ENCODE measurements around the gene PPP2R3B. TPM values are rescaled to one million over a fixed set of nuclear protein-coding genes. Genes with fewer than 3 reads are reported as not detected.
"Not testable (repeated sequence)": the region's sequence is repeated elsewhere in the genome, so short reads cannot be mapped to it uniquely, and the experiment has no call there.

PPP2R3B gene
- total and polyA plus RNA-seq, 7 donors, result 2.1 to 16.1 (median 5.4) TPM

DNA sequence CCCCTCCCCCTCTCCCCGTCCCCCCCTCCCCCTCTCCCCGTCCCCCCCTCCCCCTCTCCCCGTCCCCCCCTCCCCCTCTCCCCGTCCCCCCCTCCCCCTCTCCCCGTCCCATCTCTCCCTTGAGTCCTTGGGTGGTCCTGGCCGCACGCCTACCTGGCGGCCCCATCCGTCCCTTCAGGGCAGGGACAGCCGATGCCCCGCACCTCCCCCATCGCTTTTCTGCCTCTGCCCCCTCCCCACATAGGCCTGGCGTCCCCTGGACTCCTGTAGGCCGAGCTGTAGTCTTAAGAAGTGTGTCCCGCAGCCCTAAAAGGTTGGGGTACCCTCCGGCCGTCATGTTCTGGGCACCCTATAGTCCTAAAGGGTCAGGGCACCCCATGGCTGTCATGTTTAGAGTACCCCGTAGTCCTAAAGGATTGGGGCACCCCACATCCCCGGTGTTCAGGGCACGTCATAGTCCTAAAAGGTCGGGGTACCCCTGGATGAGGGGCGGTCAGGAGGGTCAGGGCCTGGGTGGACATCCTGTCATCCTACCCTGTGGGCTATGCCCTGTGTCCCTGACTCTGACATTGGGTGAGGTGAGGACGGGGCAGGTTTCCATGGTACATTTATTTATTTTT is 57.3 kb downstream of the PPP2R3B start:
- peaks cover 10 to 59% (median 21%) of the 10 kb centered on the region in 3 donors for H3K27me3 ChIP-seq
- DNase-seq, result peak; percentile 61
- H3K4me1 ChIP-seq, result peaks cover 0 to 14% (median 11%) of the 10 kb centered on the region in 4 donors
- intact Hi-C loops (cut with DNase I), result no loop called here
- H3K4me3 ChIP-seq, result no peak overlapping the region
- 78 to 84% methylated on average over 18 of the region's 23 CpGs for WGBS, 2 donors
- H3K27ac ChIP-seq, result no peak overlapping the region
- peaks cover 0 to 6% (median 0%) of the 10 kb centered on the region in 4 donors for H3K36me3 ChIP-seq
- TF ChIP-seq POLR2A (IDR thresholded peaks at IDR 0.05), result no peak
- no peak for TF ChIP-seq CTCF (IDR thresholded peaks at IDR 0.05)
- TF ChIP-seq POLR2AphosphoS5 (IDR thresholded peaks at IDR 0.05), result no peak
- no peak for TF ChIP-seq EP300 (IDR thresholded peaks at IDR 0.05)
- no peaks in the 10 kb centered on the region for H3K9me3 ChIP-seq

DNA sequence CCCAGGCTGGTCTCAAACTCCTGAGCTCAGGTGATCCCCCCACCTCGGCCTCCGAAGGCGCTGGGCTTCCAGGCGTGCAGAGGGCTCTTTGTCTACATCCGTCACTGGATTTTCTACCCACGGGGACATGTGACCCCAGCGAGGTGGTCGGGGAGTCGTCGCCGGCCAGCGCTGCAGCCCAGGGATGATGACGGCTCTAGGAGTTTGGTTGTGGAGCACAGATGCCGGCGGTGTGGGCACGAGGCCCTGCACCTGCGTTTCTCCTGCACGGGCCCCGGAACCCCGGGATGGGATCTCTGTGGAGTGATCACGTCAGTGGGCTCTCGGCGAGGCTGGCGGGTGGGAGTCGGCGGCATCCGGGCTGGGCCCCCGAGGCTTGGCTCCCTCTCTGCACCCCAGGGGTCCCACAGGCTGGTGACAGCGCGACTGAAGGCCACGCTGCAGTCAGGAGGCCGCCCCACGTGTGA is 59.0 kb downstream of the PPP2R3B start:
- Histone ChIP-seq H3K27me3 (peaks cover 14 to 65% (median 26%) of the 10 kb centered on the region in 3 donors), H3K9me3 (no peaks in the 10 kb centered on the region), H3K4me3 (no peak overlapping the region), H3K4me1 (peaks cover 0 to 14% (median 13%) of the 10 kb centered on the region in 4 donors), H3K27ac (no peak overlapping the region), H3K36me3 (no peaks in the 10 kb centered on the region)
- WGBS, 2 donors, result 92% methylated on average over 33 of the region's 33 CpGs
- no peak for TF ChIP-seq POLR2A (IDR thresholded peaks at IDR 0.05)
- no peak for TF ChIP-seq CTCF (IDR thresholded peaks at IDR 0.05)
- no peak for TF ChIP-seq EP300 (IDR thresholded peaks at IDR 0.05)
- TF ChIP-seq POLR2AphosphoS5 (IDR thresholded peaks at IDR 0.05), result no peak
- intact Hi-C loops (cut with DNase I), result no loop called here
- peak; percentile 61 for DNase-seq

- 49 to 85% methylated on average over 14 of the region's 14 CpGs for WGBS, 2 donors
- H3K9me3 ChIP-seq; H3K27ac ChIP-seq; H3K36me3 ChIP-seq; H3K4me3 ChIP-seq; intact Hi-C loops (cut with DNase I): not testable (repeated sequence)
- peaks cover 0 to 16% (median 14%) of the 10 kb centered on the region in 4 donors for H3K4me1 ChIP-seq
- DNase-seq, result peak; percentile 60
- H3K27me3 ChIP-seq, result peaks cover 5 to 49% (median 13%) of the 10 kb centered on the region in 3 donors
These were observed 62.0 kb downstream of the PPP2R3B start for GRCh38 chrX:324664-325063.

DNA sequence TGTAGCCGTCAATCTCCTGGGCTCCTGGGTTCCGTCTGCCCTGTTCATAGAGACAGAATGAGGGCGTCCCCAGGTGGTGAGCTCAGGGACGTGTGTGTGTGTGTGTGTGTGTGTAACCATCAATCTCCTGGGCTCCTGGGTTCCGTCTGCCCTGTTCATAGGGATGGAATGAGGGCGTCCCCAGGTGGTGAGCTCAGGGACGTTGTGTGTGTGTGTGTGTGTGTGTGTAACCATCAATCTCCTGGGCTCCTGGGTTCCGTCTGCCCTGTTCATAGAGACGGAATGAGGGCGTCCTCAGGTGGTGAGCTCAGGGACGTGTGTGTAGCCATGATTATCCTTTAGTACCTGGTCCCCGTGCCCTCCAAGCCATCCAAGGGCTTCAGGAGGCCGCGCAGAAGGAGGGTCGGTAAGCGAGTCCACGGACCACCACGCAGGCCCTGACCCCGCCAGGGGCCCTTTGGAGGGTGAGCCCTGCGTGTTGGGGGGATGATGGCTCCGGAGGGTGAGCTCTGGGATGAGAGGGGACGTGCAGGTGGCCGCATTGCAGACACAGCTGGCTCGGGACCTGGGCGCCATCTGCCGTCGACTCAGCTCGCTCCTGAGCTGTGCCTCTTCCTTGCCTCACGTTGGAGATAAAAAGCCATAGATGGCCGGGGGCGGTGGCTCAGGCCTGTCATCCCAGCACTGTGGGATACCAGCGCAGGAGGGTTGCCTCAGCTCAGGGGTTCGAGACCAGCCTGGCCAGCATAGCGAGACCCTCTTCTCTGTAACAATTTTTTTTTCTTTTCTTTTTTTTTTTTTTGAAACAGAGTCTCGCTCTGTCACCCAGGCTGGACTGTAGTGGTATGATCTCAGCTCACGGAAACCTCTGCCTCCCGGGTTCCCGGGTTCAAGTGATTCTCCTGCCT is 62.7 kb downstream of the PPP2R3B start:
- Histone ChIP-seq H3K4me1 (peaks cover 0 to 22% (median 17%) of the 10 kb centered on the region in 4 donors), H3K4me3 (no peak overlapping the region), H3K27ac (no peak overlapping the region), H3K9me3 (no peaks in the 10 kb centered on the region), H3K36me3 (no peaks in the 10 kb centered on the region), H3K27me3 (peaks cover 5 to 46% (median 16%) of the 10 kb centered on the region in 3 donors)
- TF ChIP-seq CTCF (IDR thresholded peaks at IDR 0.05) (no peak), POLR2A (IDR thresholded peaks at IDR 0.05) (no peak), EP300 (IDR thresholded peaks at IDR 0.05) (no peak), POLR2AphosphoS5 (IDR thresholded peaks at IDR 0.05) (no peak)
- 59 to 82% methylated on average over 38 of the region's 38 CpGs for WGBS, 2 donors
- intact Hi-C loops (cut with DNase I), result no loop called here
- peak; percentile 57 for DNase-seq
